Measurements from ENCODE around the gene G2E3.
"Not testable (repeated sequence)": the region's sequence is repeated elsewhere in the genome, so short reads cannot be mapped to it uniquely, and the experiment has no call there.

- TF ChIP-seq CTCF (IDR thresholded peaks at IDR 0.05; ENCODE audit: borderline replicate concordance, extremely low read depth, low read length, poor library complexity, severe bottlenecking); EZH2 (IDR thresholded peaks at IDR 0.05; ENCODE audit: borderline replicate concordance, low read depth, low read length, severe bottlenecking): not testable (repeated sequence)
Measured at GRCh38 chr14:30574777-30575176, 15.8 kb downstream of the G2E3 start.
